ENCODE data around the gene ANAPC5.

DNA sequence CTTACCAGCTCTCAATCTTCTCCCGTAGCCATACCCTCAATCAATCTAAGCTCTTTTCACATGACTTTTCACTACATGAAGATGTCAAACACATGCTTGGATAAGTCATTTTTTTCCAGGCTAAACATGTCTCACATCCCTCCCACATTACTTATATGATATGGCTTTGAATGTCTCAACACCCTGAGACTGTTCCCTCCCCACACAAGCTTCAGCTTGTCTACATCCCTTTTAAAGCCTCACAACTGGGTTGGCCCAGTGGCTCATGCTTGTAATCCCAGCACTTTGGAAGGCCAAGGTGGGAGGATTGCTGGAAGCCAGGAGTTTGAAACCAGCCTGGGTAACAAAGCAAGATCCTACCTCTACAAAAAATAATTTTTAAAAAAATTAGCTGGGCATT, 18.5 kb downstream of the ANAPC5 start:
- TF ChIP-seq TAF1 (IDR thresholded peaks at IDR 0.05; ENCODE audit: borderline replicate concordance, low read depth, low read length) (no peak), POLR2A (IDR thresholded peaks at IDR 0.05; ENCODE audit: low read depth, low read length) (no peak), POLR2AphosphoS5 (IDR thresholded peaks at IDR 0.05; ENCODE audit: low read depth, low read length) (no peak)

All from GM12892 (cell line).